ENCODE data around the gene ENTR1.

DNA sequence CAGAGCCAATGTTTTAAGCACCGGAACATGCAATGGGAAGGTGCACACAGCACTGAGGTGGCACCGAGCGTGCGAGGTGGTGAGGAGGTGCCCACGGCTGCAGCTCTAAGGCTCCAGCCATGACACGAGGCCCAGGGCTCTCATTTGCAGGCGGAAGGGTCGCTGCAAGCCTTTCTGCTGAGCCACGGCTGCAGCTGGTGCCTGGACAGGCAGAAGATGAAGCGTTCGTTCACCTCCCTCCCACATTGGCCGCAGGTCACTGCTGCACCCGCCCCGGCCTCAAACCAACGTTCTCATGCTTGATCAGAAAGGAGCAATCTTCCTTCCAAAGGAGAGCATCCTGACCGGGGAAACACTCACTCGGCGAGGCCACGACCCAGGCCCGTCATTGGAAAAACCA, 33.7 kb upstream of the ENTR1 start:
- TF ChIP-seq CTCF (IDR thresholded peaks at IDR 0.05) = no peak
- no peak for TF ChIP-seq EZH2 (IDR thresholded peaks at IDR 0.05; ENCODE audit: borderline replicate concordance, insufficient read depth, low read depth, low read length, poor library complexity, severe bottlenecking)

Data from B cell (primary cell).